ENCODE results near the gene CLIP4. TPM values are rescaled to one million over a fixed set of nuclear protein-coding genes. Genes with fewer than 3 reads are reported as not detected.

Gene CLIP4
- total RNA-seq, 1 experiment from 2014 or later, result 0.39 TPM

- no peak for TF ChIP-seq HMGXB4 (CRISPR knock-in tag; IDR thresholded peaks at IDR 0.05)
- TF ChIP-seq AFF4 (CRISPR knock-in tag; IDR thresholded peaks at IDR 0.05; ENCODE audit: borderline replicate concordance), result no peak
- no peak for TF ChIP-seq GTF2I (CRISPR knock-in tag; conservative IDR thresholded peaks at IDR 0.05)
- TF ChIP-seq ATF2 (CRISPR knock-in tag; IDR thresholded peaks at IDR 0.05; ENCODE audit: borderline replicate concordance, low read depth), result no peak
- no peak for TF ChIP-seq TEAD1 (CRISPR knock-in tag; IDR thresholded peaks at IDR 0.05)
- TF ChIP-seq NFATC4 (CRISPR knock-in tag; IDR thresholded peaks at IDR 0.05), result no peak
- no peak for TF ChIP-seq RELA (CRISPR knock-in tag; IDR thresholded peaks at IDR 0.05; ENCODE audit: borderline replicate concordance)
- no peak for TF ChIP-seq OVOL2 (CRISPR knock-in tag; IDR thresholded peaks at IDR 0.05; ENCODE audit: borderline replicate concordance)
- TF ChIP-seq, protein P1, sequence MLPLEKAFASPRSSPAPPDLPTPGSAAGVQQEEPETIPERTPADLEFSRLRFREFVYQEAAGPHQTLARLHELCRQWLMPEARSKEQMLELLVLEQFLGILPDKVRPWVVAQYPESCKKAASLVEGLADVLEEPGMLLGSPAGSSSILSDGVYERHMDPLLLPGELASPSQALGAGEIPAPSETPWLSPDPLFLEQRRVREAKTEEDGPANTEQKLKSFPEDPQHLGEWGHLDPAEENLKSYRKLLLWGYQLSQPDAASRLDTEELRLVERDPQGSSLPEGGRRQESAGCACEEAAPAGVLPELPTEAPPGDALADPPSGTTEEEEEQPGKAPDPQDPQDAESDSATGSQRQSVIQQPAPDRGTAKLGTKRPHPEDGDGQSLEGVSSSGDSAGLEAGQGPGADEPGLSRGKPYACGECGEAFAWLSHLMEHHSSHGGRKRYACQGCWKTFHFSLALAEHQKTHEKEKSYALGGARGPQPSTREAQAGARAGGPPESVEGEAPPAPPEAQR (CRISPR knock-in tag; IDR thresholded peaks at IDR 0.05), result no peak
- TF ChIP-seq GABPB1 (CRISPR knock-in tag; IDR thresholded peaks at IDR 0.05), result no peak
- TF ChIP-seq EMX1 (CRISPR knock-in tag; IDR thresholded peaks at IDR 0.05), result no peak
- TF ChIP-seq AR (CRISPR knock-in tag; IDR thresholded peaks at IDR 0.05), result no peak
- TF ChIP-seq ATF1 (CRISPR knock-in tag; IDR thresholded peaks at IDR 0.05), result no peak
These were observed 39.4 kb downstream of the CLIP4 start (continued) for GRCh38 chr2:29154610-29155009.

DNA sequence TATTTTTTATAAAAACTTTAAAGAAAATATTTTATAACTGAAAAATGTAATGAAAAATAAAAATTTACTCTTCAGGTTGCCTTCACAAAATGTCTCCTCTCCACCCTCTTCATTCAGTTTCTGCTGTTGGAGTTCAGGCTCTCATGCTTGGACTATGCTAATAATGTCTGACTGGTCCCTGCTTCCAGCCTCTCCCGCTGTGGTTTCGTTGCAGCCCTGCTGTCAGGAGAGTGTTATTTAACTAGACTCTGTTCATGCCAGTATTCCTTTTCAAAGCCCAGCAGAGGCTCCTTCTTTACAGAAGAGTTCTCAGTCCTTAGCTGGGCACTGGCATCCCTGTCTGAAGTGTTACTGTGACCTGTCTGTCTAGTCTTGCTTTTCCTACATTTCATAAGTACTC lies 40.4 kb downstream of the CLIP4 start:
- no peaks in the 10 kb centered on the region for H3K27me3 Mint-ChIP-seq (ENCODE audit: low read depth)
- no peak for TF ChIP-seq ZNF416 (CRISPR knock-in tag; IDR thresholded peaks at IDR 0.05)
- no peak for TF ChIP-seq GRHL2 (CRISPR knock-in tag; IDR thresholded peaks at IDR 0.05; ENCODE audit: insufficient replicate concordance, severe bottlenecking)
- TF ChIP-seq ZBTB21 (CRISPR knock-in tag; IDR thresholded peaks at IDR 0.05; ENCODE audit: borderline replicate concordance), result no peak
- TF ChIP-seq, protein P2, sequence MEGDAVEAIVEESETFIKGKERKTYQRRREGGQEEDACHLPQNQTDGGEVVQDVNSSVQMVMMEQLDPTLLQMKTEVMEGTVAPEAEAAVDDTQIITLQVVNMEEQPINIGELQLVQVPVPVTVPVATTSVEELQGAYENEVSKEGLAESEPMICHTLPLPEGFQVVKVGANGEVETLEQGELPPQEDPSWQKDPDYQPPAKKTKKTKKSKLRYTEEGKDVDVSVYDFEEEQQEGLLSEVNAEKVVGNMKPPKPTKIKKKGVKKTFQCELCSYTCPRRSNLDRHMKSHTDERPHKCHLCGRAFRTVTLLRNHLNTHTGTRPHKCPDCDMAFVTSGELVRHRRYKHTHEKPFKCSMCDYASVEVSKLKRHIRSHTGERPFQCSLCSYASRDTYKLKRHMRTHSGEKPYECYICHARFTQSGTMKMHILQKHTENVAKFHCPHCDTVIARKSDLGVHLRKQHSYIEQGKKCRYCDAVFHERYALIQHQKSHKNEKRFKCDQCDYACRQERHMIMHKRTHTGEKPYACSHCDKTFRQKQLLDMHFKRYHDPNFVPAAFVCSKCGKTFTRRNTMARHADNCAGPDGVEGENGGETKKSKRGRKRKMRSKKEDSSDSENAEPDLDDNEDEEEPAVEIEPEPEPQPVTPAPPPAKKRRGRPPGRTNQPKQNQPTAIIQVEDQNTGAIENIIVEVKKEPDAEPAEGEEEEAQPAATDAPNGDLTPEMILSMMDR (IDR thresholded peaks at IDR 0.05), result no peak
- no peak for TF ChIP-seq NR2C2 (CRISPR knock-in tag; IDR thresholded peaks at IDR 0.05)
- TF ChIP-seq ZNF317 (CRISPR knock-in tag; IDR thresholded peaks at IDR 0.05; ENCODE audit: borderline replicate concordance, low read depth), result no peak
- TF ChIP-seq SMAD3 (CRISPR knock-in tag; IDR thresholded peaks at IDR 0.05; ENCODE audit: borderline replicate concordance), result no peak
- no peak for TF ChIP-seq NR1H2 (CRISPR knock-in tag; IDR thresholded peaks at IDR 0.05)
- ChIA-PET POLR2A (no interaction called here), CTCF (no interaction called here)
- no peaks in the 10 kb centered on the region for H3K9me3 Mint-ChIP-seq
- H3K4me1 Mint-ChIP-seq, result peaks cover 10% of the 10 kb centered on the region
- ATAC-seq, result no peak
- no peaks in the 10 kb centered on the region for H3K36me3 Mint-ChIP-seq
- DNase-seq (ENCODE audit: low spot score), result no peak
- no peak overlapping the region for H3K27ac Mint-ChIP-seq
- no peak overlapping the region for H3K4me3 Mint-ChIP-seq
